ENCODE measurements around the gene RCBTB2.

RCBTB2 gene

GRCh38 chr13:48530833-48531232, 2.0 kb downstream of the RCBTB2 start (continued):
- TF ChIP-seq ZNF70 (CRISPR knock-in tag; IDR thresholded peaks at IDR 0.05): no peak
- no peak for TF ChIP-seq ZFP30 (CRISPR knock-in tag; IDR thresholded peaks at IDR 0.05)

- no peak for ATAC-seq
Measured at GRCh38 chr13:48528720-48529119, 4.2 kb downstream of the RCBTB2 start.

GRCh38 chr13:48527955-48528354, 4.9 kb downstream of the RCBTB2 start:
- TF ChIP-seq SNAI2 (CRISPR knock-in tag; IDR thresholded peaks at IDR 0.05) (no peak), BACH2 (CRISPR knock-in tag; IDR thresholded peaks at IDR 0.05; ENCODE audit: borderline replicate concordance) (no peak), ARNTL (CRISPR knock-in tag; IDR thresholded peaks at IDR 0.05; ENCODE audit: borderline replicate concordance, low read depth) (no peak), ISL1 (CRISPR knock-in tag; IDR thresholded peaks at IDR 0.05) (no peak), PPARA (CRISPR knock-in tag; IDR thresholded peaks at IDR 0.05; ENCODE audit: borderline replicate concordance) (no peak)
- no peak for ATAC-seq

More at GRCh38 chr13:48528720-48529119, 4.2 kb downstream of the RCBTB2 start:
- TF ChIP-seq CREB5 (CRISPR knock-in tag; IDR thresholded peaks at IDR 0.05; ENCODE audit: low read depth): no peak
- TF ChIP-seq CSDC2 (CRISPR knock-in tag; IDR thresholded peaks at IDR 0.05): no peak

- TF ChIP-seq ZNF70 (CRISPR knock-in tag; IDR thresholded peaks at IDR 0.05) (no peak), TCF4 (CRISPR knock-in tag; IDR thresholded peaks at IDR 0.05; ENCODE audit: borderline replicate concordance) (no peak), ZNF565 (CRISPR knock-in tag; conservative IDR thresholded peaks at IDR 0.05; ENCODE audit: low read depth) (no peak), CSDC2 (CRISPR knock-in tag; IDR thresholded peaks at IDR 0.05) (no peak), PATZ1 (CRISPR knock-in tag; IDR thresholded peaks at IDR 0.05; ENCODE audit: borderline replicate concordance) (no peak), RARB (CRISPR knock-in tag; IDR thresholded peaks at IDR 0.05) (no peak)
- ATAC-seq: no peak
Measured at GRCh38 chr13:48526286-48526685, 6.6 kb downstream of the RCBTB2 start.

- no peak for ATAC-seq
- TF ChIP-seq TCF4 (CRISPR knock-in tag; IDR thresholded peaks at IDR 0.05; ENCODE audit: borderline replicate concordance): no peak
- TF ChIP-seq ESRRG (CRISPR knock-in tag; IDR thresholded peaks at IDR 0.05): no peak
- TF ChIP-seq PATZ1 (CRISPR knock-in tag; IDR thresholded peaks at IDR 0.05; ENCODE audit: borderline replicate concordance): no peak
- no peak for TF ChIP-seq TSHZ2 (CRISPR knock-in tag; IDR thresholded peaks at IDR 0.05)
- TF ChIP-seq RARB (CRISPR knock-in tag; IDR thresholded peaks at IDR 0.05): no peak
- TF ChIP-seq PPARA (CRISPR knock-in tag; IDR thresholded peaks at IDR 0.05; ENCODE audit: borderline replicate concordance): no peak
- TF ChIP-seq ZNF8 (CRISPR knock-in tag; IDR thresholded peaks at IDR 0.05): no peak
- TF ChIP-seq ZC3H10 (CRISPR knock-in tag; IDR thresholded peaks at IDR 0.05): no peak
- TF ChIP-seq ZNF565 (CRISPR knock-in tag; conservative IDR thresholded peaks at IDR 0.05; ENCODE audit: low read depth): no peak
- TF ChIP-seq GLIS3 (CRISPR knock-in tag; IDR thresholded peaks at IDR 0.05): no peak
- TF ChIP-seq OSR1 (CRISPR knock-in tag; IDR thresholded peaks at IDR 0.05): no peak
- TF ChIP-seq ARNTL (CRISPR knock-in tag; IDR thresholded peaks at IDR 0.05; ENCODE audit: borderline replicate concordance, low read depth): no peak
Measured at GRCh38 chr13:48518083-48518482, 14.8 kb downstream of the RCBTB2 start.

Data from SK-N-SH treated with all-trans-retinoic acid at 6 μM for 48 hours (cell line).